Uterus (tissue), 4 donors: ENCODE results near the gene ALDH1L1. TPM values are rescaled to one million over a fixed set of nuclear protein-coding genes. Genes with fewer than 3 reads are reported as not detected.

Source experiments
- DNase-seq, 2 donors: peaks; one replicate each; pipeline ENCODE4 v3.0.0-alpha.2; 2019 to 2020
- H3K27ac ChIP-seq, 2 donors: fragments of 200-600 bp; sonication (generic); 1 replicate in 1 of 2; 2 replicates in 1 of 2; pipeline ENCODE4 v1.5.1; 2016 to 2018
- H3K27me3 ChIP-seq, 2 donors: fragments of 200-600 bp; sonication (generic); one replicate each; pipeline ENCODE4 v1.5.1; 2018 to 2019; ENCODE audit warnings: control low read depth in 1 of 2
- H3K36me3 ChIP-seq, 2 donors: fragments of 200-600 bp; sonication (generic); one replicate each; pipeline ENCODE4 v1.5.1; 2019; ENCODE audit warnings: control low read depth in 1 of 2
- H3K4me1 ChIP-seq, 2 donors: fragments of 200-600 bp; sonication (generic); one replicate each; pipeline ENCODE4 v1.5.1; 2018 to 2019; ENCODE audit warnings: control low read depth in 1 of 2
- H3K4me3 ChIP-seq, 2 donors: fragments of 200-600 bp; sonication (generic); 1 replicate in 1 of 2; 2 replicates in 1 of 2; pipeline ENCODE4 v1.5.1; 2018 to 2019; ENCODE audit warnings: mild to moderate bottlenecking in 1 of 2
- H3K9me3 ChIP-seq, 2 donors: fragments of 200-600 bp; sonication (generic); one replicate each; pipeline ENCODE4 v1.5.1; 2019; ENCODE audit warnings: control low read depth in 1 of 2
- CTCF ChIP-seq, 4 experiments: fragments of 200-600 bp in 2 of 4; fragments of 450-650 bp in 2 of 4; sonication (generic) in 2 of 4; IDR thresholded peaks; one replicate each; pipeline ENCODE4 v1.5.1; 2016 to 2019; ENCODE audit warnings: antibody characterized with exemption in 4 of 4, mild to moderate bottlenecking in 2 of 4, moderate library complexity in 1 of 4
- POLR2A ChIP-seq, 2 donors: fragments of 450-650 bp; IDR thresholded peaks; one replicate each; pipeline ENCODE4 v1.6.1; 2016; ENCODE audit warnings: antibody characterized with exemption in 2 of 2, mild to moderate bottlenecking in 1 of 2, moderate library complexity in 1 of 2
- intact Hi-C: fragments of 100-400 bp; cut with DNase I; formaldehyde crosslinking; loops from one replicate; pipeline ENCODE4 v1.15.1; 2023; ENCODE audit warnings: low total_unique reads
- total RNA-seq, 4 donors: library from RNA; depleted of rRNA in 3 of 4; stranded (reverse); fragments of >200 nt in 3 of 4; gene quantifications; one replicate each; pipeline versions ENCODE4 v1.1.0 to v1.2.4, GENCODE V29; 2014 to 2023
- donor health status: DM: yes; HTN: yes; CAD: no.

ALDH1L1 gene
- total RNA-seq, 4 donors from 2014 or later = 2.1 to 27.3 (median 8.4) TPM

- Histone ChIP-seq H3K4me3 (no peak overlapping the region), H3K27ac (no peak overlapping the region), H3K36me3 (no peaks in the 10 kb centered on the region), H3K9me3 (no peaks in the 10 kb centered on the region), H3K4me1 (no peaks in the 10 kb centered on the region), H3K27me3 (no peaks in the 10 kb centered on the region)
- DNase-seq = no peak
- intact Hi-C loops = no loop called here
- TF ChIP-seq POLR2A (IDR thresholded peaks at IDR 0.05) = no peak
- no peak for TF ChIP-seq CTCF (IDR thresholded peaks at IDR 0.05)
Observed at GRCh38 chr3:126106336-126107202, 73.8 kb downstream of the ALDH1L1 start.

GRCh38 chr3:126105691-126106187 is 74.6 kb downstream of the ALDH1L1 start:
- Histone ChIP-seq H3K36me3 (no peaks in the 10 kb centered on the region), H3K27ac (no peak overlapping the region), H3K9me3 (no peaks in the 10 kb centered on the region), H3K27me3 (no peaks in the 10 kb centered on the region), H3K4me3 (no peak overlapping the region), H3K4me1 (no peaks in the 10 kb centered on the region)
- intact Hi-C loops = no loop called here
- DNase-seq = no peak
- TF ChIP-seq CTCF (IDR thresholded peaks at IDR 0.05) = no peak
- TF ChIP-seq POLR2A (IDR thresholded peaks at IDR 0.05) = no peak

- Histone ChIP-seq H3K9me3 (no peaks in the 10 kb centered on the region), H3K27ac (no peak overlapping the region), H3K4me1 (no peaks in the 10 kb centered on the region), H3K27me3 (no peaks in the 10 kb centered on the region), H3K36me3 (no peaks in the 10 kb centered on the region), H3K4me3 (no peak overlapping the region)
- no peak for DNase-seq
- intact Hi-C loops = no loop called here
- TF ChIP-seq CTCF (IDR thresholded peaks at IDR 0.05) (no peak), POLR2A (IDR thresholded peaks at IDR 0.05) (no peak)
Observed at GRCh38 chr3:126104742-126105605, 75.4 kb downstream of the ALDH1L1 start.

GRCh38 chr3:126104028-126104635 is 76.3 kb downstream of the ALDH1L1 start:
- Histone ChIP-seq H3K4me1 (no peaks in the 10 kb centered on the region), H3K9me3 (no peaks in the 10 kb centered on the region), H3K27ac (no peak overlapping the region), H3K4me3 (no peak overlapping the region), H3K36me3 (no peaks in the 10 kb centered on the region), H3K27me3 (no peaks in the 10 kb centered on the region)
- DNase-seq = no peak
- intact Hi-C loops = no loop called here
- TF ChIP-seq CTCF (IDR thresholded peaks at IDR 0.05) = no peak
- TF ChIP-seq POLR2A (IDR thresholded peaks at IDR 0.05) = no peak
